Measurements from ENCODE around the gene BMP7.

Gene BMP7

GRCh38 chr20:57293995-57294394 is 27.6 kb upstream of the BMP7 start:
- TF ChIP-seq CTCF (IDR thresholded peaks at IDR 0.05; ENCODE audit: low read depth, low read length), result no peak
- DNase-seq (ENCODE audit: extremely low read depth, low read depth), result no peak

GRCh38 chr20:57292611-57293010 is 26.2 kb upstream of the BMP7 start:
- no peak for DNase-seq (ENCODE audit: extremely low read depth, low read depth)
- no peak for TF ChIP-seq CTCF (IDR thresholded peaks at IDR 0.05; ENCODE audit: low read depth, low read length)

GRCh38 chr20:57291694-57292093 is 25.3 kb upstream of the BMP7 start:
- DNase-seq (ENCODE audit: extremely low read depth, low read depth), result no peak
- TF ChIP-seq CTCF (IDR thresholded peaks at IDR 0.05; ENCODE audit: low read depth, low read length), result no peak

DNA sequence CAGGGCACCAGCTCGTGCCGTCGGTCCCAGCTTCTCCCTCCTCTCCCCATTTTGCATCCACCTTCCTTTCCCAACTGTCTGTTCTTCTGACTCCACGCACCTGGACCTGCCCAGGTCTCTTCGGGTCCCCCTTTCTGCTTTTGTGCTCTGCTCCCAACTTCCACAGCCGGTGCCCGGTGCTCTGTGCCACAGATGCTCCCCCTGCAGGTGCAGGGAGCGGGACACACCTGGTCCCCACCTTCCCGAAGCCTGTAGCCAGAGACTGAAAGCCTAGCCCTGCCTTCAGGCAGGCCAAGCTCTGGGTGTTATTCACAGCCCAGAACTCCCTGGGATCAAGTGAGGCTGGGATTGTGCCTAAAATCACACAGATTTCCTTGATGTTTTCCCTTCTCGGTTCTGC is 24.6 kb upstream of the BMP7 start:
- DNase-seq (ENCODE audit: extremely low read depth, low read depth), result no peak
- no peak for TF ChIP-seq CTCF (IDR thresholded peaks at IDR 0.05; ENCODE audit: low read depth, low read length)

GRCh38 chr20:57290178-57290484 is 23.7 kb upstream of the BMP7 start:
- no peak for TF ChIP-seq CTCF (IDR thresholded peaks at IDR 0.05; ENCODE audit: low read depth, low read length)
- no peak for DNase-seq (ENCODE audit: extremely low read depth, low read depth)

DNA sequence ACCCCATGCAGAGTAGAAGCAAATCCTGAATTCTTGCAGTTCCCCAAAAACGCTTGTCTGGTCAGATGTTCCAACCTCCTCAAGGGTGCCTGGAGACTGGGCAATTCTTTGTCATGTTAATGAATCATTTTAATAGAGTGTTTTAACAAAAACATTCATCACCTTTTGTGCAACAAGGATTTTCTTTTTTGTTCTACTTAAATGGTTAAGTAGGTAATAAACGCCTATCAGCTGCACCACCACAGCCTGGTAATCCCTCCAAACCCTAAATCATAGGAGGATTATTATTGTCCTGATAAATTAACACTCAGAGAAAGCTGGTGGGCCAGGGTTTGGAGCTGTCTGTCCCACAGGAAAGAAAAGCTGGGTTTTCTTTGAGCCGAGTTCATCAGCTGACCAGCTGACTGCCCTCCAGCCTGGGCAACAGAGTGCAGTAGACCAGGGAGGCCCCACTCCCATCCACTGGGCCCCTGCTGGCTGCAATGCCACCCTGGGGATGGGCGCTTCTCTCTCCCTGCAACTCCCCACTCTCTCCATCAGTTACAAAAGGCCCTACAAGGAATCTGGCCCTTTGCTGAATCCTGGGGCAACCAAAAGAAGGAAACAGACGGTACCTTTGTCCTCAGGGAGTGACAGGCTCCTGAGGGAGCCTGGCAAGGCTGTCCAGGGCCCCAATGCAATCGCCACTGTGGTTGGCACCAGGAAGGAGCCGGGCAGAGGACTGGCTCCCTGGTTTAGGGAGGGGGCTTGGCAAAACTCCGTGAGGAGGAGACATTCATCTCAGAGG is 23.1 kb upstream of the BMP7 start:
- no peak for DNase-seq (ENCODE audit: extremely low read depth, low read depth)
- no peak for TF ChIP-seq CTCF (IDR thresholded peaks at IDR 0.05; ENCODE audit: low read depth, low read length)

DNA sequence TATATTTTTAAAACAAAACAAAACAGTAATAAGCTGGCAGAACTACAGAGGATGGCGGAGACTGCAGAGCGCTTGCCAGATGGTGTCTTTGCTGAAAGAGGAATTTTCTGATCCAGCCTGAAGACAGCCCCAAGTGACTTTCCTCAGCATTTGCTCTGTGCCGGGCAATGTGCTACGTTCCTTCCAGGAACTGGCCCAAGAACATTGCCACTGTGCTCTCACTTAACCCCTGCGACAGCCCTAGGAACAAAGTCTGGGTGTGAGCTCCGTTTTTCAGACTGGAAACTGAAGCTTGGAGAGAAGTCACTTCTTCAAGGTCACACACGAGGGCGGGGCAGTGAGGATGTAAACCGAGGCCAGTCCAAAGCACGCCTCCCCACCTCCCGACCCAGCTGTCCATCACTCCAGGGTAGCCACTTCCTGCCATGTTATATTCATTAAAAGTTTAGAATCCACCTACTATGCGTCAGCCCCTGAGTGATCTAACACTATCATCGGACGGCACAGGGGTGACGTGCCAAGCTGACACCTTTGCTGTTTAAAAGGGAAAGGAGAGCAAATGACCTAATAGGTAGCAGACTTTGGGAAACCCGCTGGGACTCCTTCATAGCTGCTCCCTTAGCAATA is 22.3 kb upstream of the BMP7 start:
- DNase-seq (ENCODE audit: extremely low read depth, low read depth), result no peak
- TF ChIP-seq CTCF (IDR thresholded peaks at IDR 0.05; ENCODE audit: low read depth, low read length), result no peak

All from AG09319 (cell line).